Naive thymus-derived CD8-positive, alpha-beta T cell (primary cell): ENCODE measurements around the gene TCF19. TPM values are rescaled to one million over a fixed set of nuclear protein-coding genes. Genes with fewer than 3 reads are reported as not detected.
A peak's percentile ranks its signal among the peaks of the same experiment; 100 is the strongest.

Source experiments
- ATAC-seq, 2 donors: fragments of 150-1000 bp; cut with Tn5 transposase in 1 of 2; sonication (Bioruptor Pico), chemical (Tn5 transposase) in 1 of 2; 1 replicate in 1 of 2; 2 replicates in 1 of 2; pipeline ENCODE4 v1.10.0; 2021; ENCODE audit warnings: mild to moderate bottlenecking in 2 of 2, moderate library complexity in 2 of 2
- POLR2A ChIA-PET: fragments of 350-600 bp; sonication (Branson Sonifier 250); formaldehyde crosslinking; loops from one replicate; lab custom pipeline; 2021; ENCODE audit warnings: antibody characterized with exemption; lab: Charles Lee
- DNase-seq, 10 donors: peaks; one replicate each; pipeline versions ENCODE4 v3.0.0 to v3.0.0-alpha.2; 2020 to 2022
- H3K27ac Mint-ChIP-seq, 10 donors: one replicate each; pipeline ENCODE4 v1.8.0; 2020 to 2022; ENCODE audit warnings: mild to moderate bottlenecking in 10 of 10, mixed read lengths in 10 of 10, moderate library complexity in 4 of 10, inconsistent platforms in 1 of 10
- H3K27me3 Mint-ChIP-seq, 5 donors: one replicate each; pipeline ENCODE4 v1.8.0; 2021 to 2022; ENCODE audit warnings: mixed read lengths in 5 of 5
- H3K36me3 Mint-ChIP-seq, 3 donors: one replicate each; pipeline ENCODE4 v1.8.0; 2020 to 2022; ENCODE audit warnings: mixed read lengths in 3 of 3, mild to moderate bottlenecking in 2 of 3, inconsistent platforms in 1 of 3
- H3K4me1 Mint-ChIP-seq, 4 donors: one replicate each; pipeline ENCODE4 v1.8.0; 2021 to 2022; ENCODE audit warnings: mixed read lengths in 4 of 4
- H3K4me3 Mint-ChIP-seq, 10 donors: one replicate each; pipeline ENCODE4 v1.8.0; 2020 to 2022; ENCODE audit warnings: mild to moderate bottlenecking in 10 of 10, mixed read lengths in 10 of 10, moderate library complexity in 6 of 10, inconsistent platforms in 1 of 10
- H3K9me3 Mint-ChIP-seq, 9 donors: one replicate each; pipeline ENCODE4 v1.8.0; 2020 to 2022; ENCODE audit warnings: mixed read lengths in 9 of 9, mild to moderate bottlenecking in 3 of 9, inconsistent platforms in 1 of 9, moderate library complexity in 1 of 9
- polyA plus RNA-seq, 3 donors: library from polyadenylated mRNA; unstranded; fragments of 300-500 nt; fragmentation: Illumina TruSeq; gene quantifications; one replicate each; pipeline ENCODE4 v1.2.3, GENCODE V29; 2021
- total RNA-seq, 8 experiments: library from RNA in 2 of 8; stranded (reverse) in 2 of 8; gene quantifications; one replicate each; pipeline ENCODE4 v1.2.3 and lab custom pipeline; 2021 to 2026

The TCF19 gene
- total and polyA plus RNA-seq, 5 experiments from 2014 or later: 5.6 to 10.2 (median 9.3) TPM

GRCh38 chr6:31120151-31120915 lies 38.1 kb upstream of the TCF19 start, which contains the start of gene CDSN:
TSS of gene CDSN (minus strand) at chr6:31120446. CDS start at chr6:31120419, 27 bp downstream.
- Mint-ChIP-seq H3K27ac (no peak within 1 kb of the TSS), H3K4me1 (peaks cover 0 to 2% (median under 1%) of the 10 kb centered on the region in 4 donors), H3K4me3 (no peak within 1 kb of the TSS), H3K9me3 (no peaks in the 10 kb centered on the region), H3K36me3 (no peaks in the 10 kb centered on the region), H3K27me3 (peaks cover 0 to 12% (median 2%) of the 10 kb centered on the region in 5 donors)
- no peak for ATAC-seq
- POLR2A ChIA-PET: no interaction called here
- DNase-seq: peak in 1 of 10 donors; percentile 21

GRCh38 chr6:31121131-31121790 lies 37.1 kb upstream of the TCF19 start:
- ATAC-seq (no peak), DNase-seq (peak in 1 of 10 donors; percentile 34)
- Mint-ChIP-seq H3K27me3 (peaks cover 0 to 4% (median 2%) of the 10 kb centered on the region in 5 donors), H3K36me3 (no peaks in the 10 kb centered on the region), H3K4me3 (no peak overlapping the region), H3K4me1 (peaks cover 0 to 2% (median 0%) of the 10 kb centered on the region in 4 donors), H3K27ac (peak overlapping the region in 1 of 10 donors; percentile 71), H3K9me3 (no peaks in the 10 kb centered on the region)
- POLR2A ChIA-PET: no interaction called here

GRCh38 chr6:31122791-31123706 lies 35.3 kb upstream of the TCF19 start:
- POLR2A ChIA-PET: no interaction called here
- peak overlapping the region in 2 of 10 donors; percentile 34 to 38 for H3K27ac Mint-ChIP-seq
- no peak overlapping the region for H3K4me3 Mint-ChIP-seq

GRCh38 chr6:31125162-31125561 lies 33.2 kb upstream of the TCF19 start:
- POLR2A ChIA-PET: no interaction called here
- DNase-seq: no peak
- ATAC-seq: no peak
- no peaks in the 10 kb centered on the region for H3K9me3 Mint-ChIP-seq
- peaks cover 0 to 5% (median 1%) of the 10 kb centered on the region in 5 donors for H3K27me3 Mint-ChIP-seq
- no peak overlapping the region for H3K27ac Mint-ChIP-seq
- H3K4me1 Mint-ChIP-seq: peaks cover 5 to 10% (median 7%) of the 10 kb centered on the region in 4 donors
- no peaks in the 10 kb centered on the region for H3K36me3 Mint-ChIP-seq
- H3K4me3 Mint-ChIP-seq: no peak overlapping the region

More at GRCh38 chr6:31122791-31123706, 35.3 kb upstream of the TCF19 start:
- no peaks in the 10 kb centered on the region for H3K36me3 Mint-ChIP-seq
- H3K4me1 Mint-ChIP-seq: peaks cover 3 to 7% (median 3%) of the 10 kb centered on the region in 4 donors
- no peak for ATAC-seq
- peaks cover 0 to 3% (median 2%) of the 10 kb centered on the region in 5 donors for H3K27me3 Mint-ChIP-seq
- peak in 1 of 10 donors; percentile 32 for DNase-seq
- no peaks in the 10 kb centered on the region for H3K9me3 Mint-ChIP-seq

GRCh38 chr6:31125586-31126363 lies 32.6 kb upstream of the TCF19 start:
- DNase-seq (no peak), ATAC-seq (no peak)
- POLR2A ChIA-PET: no interaction called here
- Mint-ChIP-seq H3K4me3 (no peak overlapping the region), H3K4me1 (peaks cover 5 to 10% (median 7%) of the 10 kb centered on the region in 4 donors), H3K36me3 (no peaks in the 10 kb centered on the region), H3K27me3 (peaks cover 0 to 5% (median 1%) of the 10 kb centered on the region in 5 donors), H3K27ac (no peak overlapping the region), H3K9me3 (no peaks in the 10 kb centered on the region)

- Mint-ChIP-seq H3K9me3 (no peaks in the 10 kb centered on the region), H3K27me3 (peaks cover 0 to 5% (median 1%) of the 10 kb centered on the region in 5 donors), H3K4me1 (peaks cover 5 to 10% (median 7%) of the 10 kb centered on the region in 4 donors), H3K4me3 (no peak overlapping the region), H3K27ac (no peak overlapping the region), H3K36me3 (no peaks in the 10 kb centered on the region)
- DNase-seq (no peak), ATAC-seq (no peak)
- POLR2A ChIA-PET: no interaction called here
Measured at GRCh38 chr6:31126396-31127175, 31.8 kb upstream of the TCF19 start.

GRCh38 chr6:31128093-31128676 lies 30.2 kb upstream of the TCF19 start:
- no peaks in the 10 kb centered on the region for H3K36me3 Mint-ChIP-seq
- POLR2A ChIA-PET: interaction anchor here (1.0 to 1.2 kb wide), 2 partner anchors 29 to 214 kb away, joined by 3 read pairs; partner anchors contain the start of gene VARS2
- H3K4me1 Mint-ChIP-seq: peaks cover 5 to 10% (median 7%) of the 10 kb centered on the region in 4 donors
- DNase-seq (peak; percentile 38 to 81 (median 70)), ATAC-seq (peak; percentile 79 to 86)
- H3K27me3 Mint-ChIP-seq: peaks cover 0 to 5% (median 1%) of the 10 kb centered on the region in 5 donors
- no peaks in the 10 kb centered on the region for H3K9me3 Mint-ChIP-seq
- peak overlapping the region in 5 of 10 donors; percentile 1 to 77 (median 44) for H3K27ac Mint-ChIP-seq
- H3K4me3 Mint-ChIP-seq: no peak overlapping the region

GRCh38 chr6:31129130-31129529 lies 29.3 kb upstream of the TCF19 start:
- Mint-ChIP-seq H3K27ac (no peak overlapping the region), H3K4me3 (no peak overlapping the region), H3K27me3 (peaks cover 0 to 5% (median 1%) of the 10 kb centered on the region in 5 donors), H3K36me3 (no peaks in the 10 kb centered on the region), H3K4me1 (peaks cover 5 to 10% (median 7%) of the 10 kb centered on the region in 4 donors), H3K9me3 (no peaks in the 10 kb centered on the region)
- POLR2A ChIA-PET: interaction anchor here (1.2 kb wide), 1 partner anchor 28 kb away, joined by 3 read pairs; no protein-coding TSS in a partner anchor
- ATAC-seq (no peak), DNase-seq (no peak)

- no peak overlapping the region for H3K4me3 Mint-ChIP-seq
- DNase-seq (no peak), ATAC-seq (no peak)
- no peak overlapping the region for H3K27ac Mint-ChIP-seq
- H3K4me1 Mint-ChIP-seq: peaks cover 5 to 8% (median 7%) of the 10 kb centered on the region in 4 donors
- peaks cover 0 to 5% (median 1%) of the 10 kb centered on the region in 5 donors for H3K27me3 Mint-ChIP-seq
- no peaks in the 10 kb centered on the region for H3K36me3 Mint-ChIP-seq
- POLR2A ChIA-PET: interaction anchor here (0.6 to 0.7 kb wide), 2 partner anchors 217 to 225 kb away, joined by 3 read pairs; partner anchors contain the start of gene VARS2
- H3K9me3 Mint-ChIP-seq: no peaks in the 10 kb centered on the region
Measured at GRCh38 chr6:31130751-31131150, 27.6 kb upstream of the TCF19 start.

GRCh38 chr6:31131595-31131994 lies 26.8 kb upstream of the TCF19 start:
- ATAC-seq: no peak
- no peak for DNase-seq
- POLR2A ChIA-PET: interaction anchor here (0.6 to 0.9 kb wide), 2 partner anchors 35 to 87 kb away, joined by 3 read pairs; no protein-coding TSS in a partner anchor

More at GRCh38 chr6:31131595-31131994, 26.8 kb upstream of the TCF19 start:
- H3K36me3 Mint-ChIP-seq: no peaks in the 10 kb centered on the region
- peaks cover 0 to 5% (median 1%) of the 10 kb centered on the region in 5 donors for H3K27me3 Mint-ChIP-seq
- peaks cover 5 to 9% (median 7%) of the 10 kb centered on the region in 4 donors for H3K4me1 Mint-ChIP-seq
- H3K27ac Mint-ChIP-seq: no peak overlapping the region
- H3K4me3 Mint-ChIP-seq: no peak overlapping the region
- H3K9me3 Mint-ChIP-seq: no peaks in the 10 kb centered on the region
